ENCODE measurements around the gene ADISSP.

DNA sequence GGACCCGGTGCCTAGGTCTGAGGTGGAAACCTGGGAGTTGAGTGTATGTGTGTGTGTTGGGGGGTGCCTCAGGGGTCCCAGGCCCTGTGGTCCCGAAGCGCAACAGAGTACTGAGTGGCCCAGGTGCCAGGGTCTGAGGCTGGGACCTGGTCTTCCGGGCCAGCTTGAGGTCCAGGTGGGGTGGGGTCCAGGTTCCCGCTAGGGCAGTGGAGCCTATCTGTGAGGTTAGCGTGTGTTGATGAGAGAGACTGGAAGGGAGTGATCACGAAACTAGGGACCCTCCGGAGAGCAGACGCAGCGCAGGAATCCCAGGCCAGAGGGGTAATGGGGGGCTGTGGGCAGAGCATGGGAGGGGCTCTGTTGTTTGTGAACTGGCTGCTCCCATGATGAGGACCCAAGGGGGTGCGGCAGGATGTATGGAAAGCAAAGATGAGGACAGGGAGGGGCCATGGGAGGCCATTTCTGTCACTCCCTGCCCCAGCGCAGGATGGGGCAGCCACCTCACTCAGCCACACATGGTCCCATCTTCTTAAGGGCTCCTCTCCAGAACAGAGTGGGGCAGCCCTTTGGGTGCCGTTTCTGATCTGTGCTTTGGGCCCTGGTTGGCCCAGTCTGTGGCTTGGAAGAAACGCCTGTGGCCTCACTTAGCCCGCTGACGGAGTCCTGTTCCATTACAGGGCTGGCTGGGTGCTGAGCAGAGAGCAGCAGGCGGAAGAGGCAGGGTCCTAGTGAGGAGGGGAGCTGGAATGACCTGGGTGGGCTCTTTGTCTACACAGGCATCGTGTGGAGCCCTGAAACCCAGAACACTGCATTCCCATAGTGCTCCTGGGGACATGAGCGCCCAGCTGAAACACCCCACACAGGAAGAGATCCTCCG, 34.2 kb downstream of the ADISSP start:
- TF ChIP-seq GATA2 (IDR thresholded peaks at IDR 0.05; ENCODE audit: low read depth, low read length): no peak
- TF ChIP-seq GATA3 (IDR thresholded peaks at IDR 0.05; ENCODE audit: low read depth, low read length): no peak

All from SH-SY5Y (cell line).